Glomerular endothelial cell (primary cell): ENCODE data around the gene SYT9. TPM values are rescaled to one million over a fixed set of nuclear protein-coding genes. Genes with fewer than 3 reads are reported as not detected.
"Not testable (repeated sequence)": the region's sequence is repeated elsewhere in the genome, so short reads cannot be mapped to it uniquely, and the experiment has no call there.

ENCODE experiments used
- DNase-seq: peaks from one replicate; pipeline ENCODE4 v3.0.0-alpha.2; 2011; ENCODE audit warnings: low read depth, low spot score; ENCODE audit errors: extremely low read depth
- total RNA-seq: library from RNA; depleted of rRNA; stranded (reverse); fragments of >200 nt; gene quantifications from 2 replicates; pipeline ENCODE4 v1.2.3, GENCODE V29; 2015

SYT9 gene
- total RNA-seq, 1 donor from 2014 or later: not detected

DNA sequence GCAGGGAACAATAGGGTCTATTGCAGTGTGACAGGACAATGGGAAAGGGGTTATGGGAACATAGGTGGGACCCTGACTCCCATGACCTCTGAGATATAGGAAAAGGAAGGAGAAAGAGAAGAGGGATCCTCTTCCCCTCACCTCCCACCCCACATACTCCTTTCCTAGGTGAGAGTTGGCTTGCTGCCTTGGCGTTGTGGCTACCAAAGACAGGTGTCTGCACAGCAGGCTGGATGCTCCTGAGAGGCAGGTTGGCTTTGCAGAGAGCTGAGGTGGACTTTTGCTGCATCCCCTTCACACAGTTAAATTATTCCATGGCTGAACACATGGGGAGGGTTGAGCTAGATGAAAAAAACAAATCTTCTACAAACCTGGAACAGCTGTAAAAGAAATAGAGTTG lies 80.7 kb downstream of the SYT9 start:
- DNase-seq: no peak

DNA sequence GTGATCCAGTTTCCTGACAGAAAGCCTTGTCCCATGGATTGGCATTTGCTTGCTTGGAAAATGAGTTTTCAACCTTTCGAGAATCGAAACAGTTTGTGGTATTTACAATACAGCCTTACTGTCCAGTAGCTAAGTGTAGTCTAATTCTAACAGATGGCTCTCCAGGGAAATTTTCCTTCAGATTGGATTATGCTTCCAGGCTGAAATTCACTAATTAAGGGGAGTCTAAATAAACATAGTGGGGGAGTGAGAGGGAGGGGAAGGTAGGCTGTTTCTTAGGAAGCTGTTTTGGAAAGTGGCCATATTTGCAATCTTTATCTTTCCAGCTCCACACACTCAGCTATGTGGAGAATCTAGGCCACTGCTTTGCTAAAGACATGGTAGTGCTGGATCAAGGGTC lies 81.3 kb downstream of the SYT9 start:
- DNase-seq: no peak

DNA sequence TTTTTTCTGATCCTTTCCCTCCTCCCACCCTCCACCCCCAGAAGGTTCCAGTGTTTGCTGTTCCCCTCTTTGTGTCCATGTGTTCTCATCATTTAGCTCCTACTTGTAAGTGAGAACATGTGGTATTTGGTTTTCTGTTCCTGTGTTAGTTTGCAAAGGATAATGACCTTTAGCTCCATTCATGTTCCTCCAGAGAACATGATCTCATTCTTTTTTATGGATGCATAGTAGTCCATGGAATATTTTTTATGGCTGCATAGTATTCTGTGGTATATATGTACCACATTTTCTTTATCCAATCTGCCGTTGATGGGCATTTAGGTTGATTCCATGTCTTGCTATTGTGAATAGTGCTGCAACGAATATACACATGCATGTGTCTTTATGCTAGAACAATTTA lies 83.7 kb downstream of the SYT9 start:
- DNase-seq: not testable (repeated sequence)

DNA sequence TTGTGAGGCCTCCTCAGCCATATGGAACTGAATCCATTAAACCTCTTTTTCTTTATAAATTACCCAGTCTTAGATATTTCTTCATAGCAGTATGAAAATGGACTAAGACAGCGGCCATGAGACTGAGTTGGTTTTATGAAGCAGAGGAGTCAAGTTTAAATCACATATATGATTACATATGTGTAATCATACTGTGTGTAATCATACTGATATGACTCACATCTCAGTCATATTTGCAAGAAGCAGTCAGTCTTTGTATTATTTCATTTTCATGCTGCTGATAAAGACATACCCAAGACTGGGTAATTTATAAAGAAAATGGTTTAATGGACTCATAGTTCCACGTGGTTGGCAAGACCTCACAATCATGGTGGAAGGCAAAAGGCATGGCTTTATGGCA lies 89.8 kb downstream of the SYT9 start:
- no peak for DNase-seq

DNA sequence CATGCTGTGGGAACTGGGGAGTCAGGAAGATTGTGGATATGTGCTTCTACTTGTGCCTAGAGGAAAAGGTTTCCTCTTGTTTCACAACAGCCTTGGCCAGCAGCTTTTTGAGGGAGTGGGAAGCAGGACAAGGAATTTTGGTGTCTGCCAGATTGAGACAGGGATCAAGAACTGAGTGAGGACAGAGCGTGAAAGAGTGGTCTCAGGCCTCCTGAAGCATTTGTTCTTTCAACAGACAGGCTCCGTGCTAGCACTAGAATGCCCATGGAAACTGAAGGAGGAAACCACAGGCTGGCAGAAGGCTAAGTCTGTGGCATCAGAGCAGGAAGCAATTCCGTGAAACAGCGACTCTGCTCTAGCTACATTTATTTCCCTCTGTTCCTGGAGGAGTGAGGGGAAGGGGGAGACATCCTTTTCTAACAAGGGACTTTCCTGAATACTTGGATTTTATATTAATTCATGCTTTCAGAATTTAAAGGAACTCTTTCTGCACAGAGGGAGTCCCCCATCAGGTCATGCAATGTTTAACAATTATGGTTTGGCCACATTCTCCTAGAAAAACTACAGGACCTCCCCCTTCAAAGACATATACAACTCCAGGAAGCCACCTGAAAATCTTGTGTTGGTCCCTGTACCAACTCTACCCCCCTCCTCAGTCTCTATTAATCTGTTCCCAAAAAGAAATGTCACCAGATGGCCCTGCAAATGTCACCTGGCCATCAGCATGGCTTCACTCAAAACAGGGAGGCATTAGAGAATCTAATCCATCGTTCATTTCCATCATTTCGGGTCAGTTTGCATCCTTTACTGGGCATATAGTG lies 96.1 kb downstream of the SYT9 start:
- DNase-seq: no peak

DNA sequence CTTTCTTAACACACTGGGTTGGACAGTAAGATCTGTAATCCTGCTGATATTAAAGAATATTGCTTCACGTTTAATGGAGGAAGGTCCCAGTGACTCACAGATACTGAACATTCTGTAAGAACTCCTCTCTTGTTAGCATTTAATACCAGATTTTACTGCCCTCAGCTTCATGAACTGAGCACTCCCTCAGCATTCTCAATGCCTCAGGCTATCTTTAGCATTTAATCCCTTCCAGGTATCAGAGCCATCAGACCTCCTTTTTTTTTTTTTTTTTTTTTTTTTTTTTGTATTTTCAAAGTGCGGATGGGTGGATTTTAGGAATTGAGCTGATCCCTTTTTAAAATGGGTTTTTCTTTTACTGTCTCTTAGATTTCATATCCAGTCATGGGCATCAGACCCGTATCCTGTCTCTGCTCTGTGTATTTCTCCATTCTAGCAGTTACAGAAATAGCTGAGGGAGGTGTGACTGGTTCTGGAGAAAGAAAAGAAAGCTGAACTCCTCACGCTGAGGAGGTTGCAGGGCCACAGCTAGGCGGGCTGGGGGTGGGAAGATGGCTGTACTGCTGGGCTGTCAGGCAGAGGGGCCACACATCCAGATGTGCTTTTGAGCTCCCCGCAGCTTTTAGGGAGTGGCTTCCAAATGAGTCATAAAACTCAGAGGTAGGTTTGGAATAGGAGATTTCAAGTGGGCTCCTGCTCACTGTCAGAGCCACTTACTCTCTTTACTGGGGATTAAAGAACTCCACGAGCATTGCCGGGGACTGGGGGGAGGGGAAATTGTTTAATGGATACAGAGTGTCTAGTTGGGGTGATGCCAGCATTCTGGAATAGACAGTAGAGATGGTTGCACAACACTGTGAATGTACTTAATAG lies 97.0 kb downstream of the SYT9 start:
- DNase-seq: no peak

DNA sequence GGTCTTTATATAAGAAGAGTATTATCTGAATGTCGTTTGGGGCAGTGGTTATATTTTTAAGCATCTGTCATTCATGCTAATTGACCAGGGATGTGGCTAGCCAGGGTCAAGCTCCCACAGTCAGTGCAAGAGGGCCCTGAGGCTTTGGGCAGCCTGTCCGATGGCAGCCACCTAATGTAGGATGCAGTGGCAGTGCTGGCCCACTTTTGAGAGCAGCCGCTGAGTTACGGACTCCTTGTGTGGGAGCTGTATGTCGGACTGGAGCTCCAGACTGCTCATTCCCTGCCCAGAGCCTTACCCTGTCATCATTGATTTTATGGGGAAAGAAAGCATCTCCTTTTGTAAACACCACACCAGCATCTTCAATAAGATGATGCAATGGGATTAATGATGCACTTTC lies 99.5 kb downstream of the SYT9 start:
- no peak for DNase-seq

DNA sequence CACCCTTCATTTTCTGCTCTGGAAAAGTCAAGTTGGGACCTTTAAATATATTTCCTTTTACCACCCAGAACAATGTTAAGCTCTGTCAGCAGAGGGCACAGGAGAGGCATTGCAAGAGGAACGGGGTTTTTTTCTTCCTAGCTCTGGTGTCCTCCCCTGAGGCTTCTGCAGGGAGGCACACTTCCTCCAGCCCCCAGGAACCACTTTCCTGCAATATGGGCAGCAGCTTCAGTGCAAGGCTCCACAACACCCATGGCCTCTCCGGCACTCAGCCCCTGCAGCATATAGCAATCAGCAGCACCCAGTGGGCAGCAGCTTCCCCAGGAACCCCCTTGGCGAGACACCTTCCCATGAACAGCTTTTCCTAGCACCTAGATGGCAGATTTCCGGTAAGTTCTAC lies 101.4 kb downstream of the SYT9 start:
- DNase-seq: no peak

DNA sequence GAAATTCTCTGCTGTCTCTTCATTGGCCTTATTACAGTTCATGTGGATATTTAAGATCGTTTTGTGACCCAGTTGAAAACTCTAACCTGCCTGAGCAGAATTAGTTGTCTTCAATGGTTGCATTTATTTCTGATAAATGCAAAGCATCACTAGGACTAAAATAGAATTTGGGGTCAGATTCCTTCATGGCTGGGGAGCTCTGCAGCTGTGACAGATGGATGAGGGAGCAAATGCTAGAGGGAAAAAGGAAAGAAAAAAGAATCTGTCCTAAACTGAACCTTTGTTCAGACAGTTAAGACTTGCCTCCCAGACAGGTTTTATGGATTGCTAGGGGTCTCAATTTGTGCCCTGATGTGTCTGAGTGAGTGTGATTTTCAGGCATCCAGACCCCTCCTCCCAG lies 113.0 kb downstream of the SYT9 start:
- no peak for DNase-seq

DNA sequence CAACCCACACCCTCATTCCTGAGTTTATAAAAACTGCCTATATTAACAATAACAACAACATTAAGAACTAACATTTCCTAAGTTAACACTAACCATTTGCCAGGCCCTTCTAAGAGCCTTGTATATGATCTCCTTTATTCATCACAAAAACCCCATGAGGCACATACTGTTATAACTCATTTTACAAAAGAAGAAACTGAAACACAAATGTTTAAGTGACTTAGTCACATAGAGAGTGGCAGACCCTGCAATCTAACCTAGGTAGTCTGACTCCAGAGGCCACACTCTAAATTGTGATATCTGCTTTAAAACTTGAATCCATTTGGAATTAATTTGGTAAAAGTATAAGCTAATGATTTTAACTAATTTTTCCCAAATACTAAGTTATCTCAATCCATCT lies 116.1 kb downstream of the SYT9 start:
- DNase-seq: no peak

DNA sequence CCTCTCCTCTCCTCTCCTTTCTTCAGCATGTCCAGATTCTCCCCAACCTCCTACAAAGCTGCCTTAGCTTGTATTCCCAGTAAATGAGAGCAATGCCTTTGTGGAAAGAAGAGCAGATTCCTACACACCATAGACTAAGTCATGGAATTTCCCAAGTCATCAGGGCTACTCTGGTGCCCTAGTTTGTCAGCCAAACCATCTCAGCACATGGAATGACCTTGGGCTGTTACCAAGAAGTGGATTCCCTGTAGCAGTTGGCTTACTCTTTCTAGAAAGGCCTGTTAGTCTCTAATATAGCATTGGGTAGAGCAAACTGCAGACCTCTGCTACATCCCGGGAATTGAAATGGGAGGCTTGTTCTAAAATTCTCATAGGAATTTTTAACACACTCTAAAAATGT lies 124.7 kb downstream of the SYT9 start:
- DNase-seq: no peak

DNA sequence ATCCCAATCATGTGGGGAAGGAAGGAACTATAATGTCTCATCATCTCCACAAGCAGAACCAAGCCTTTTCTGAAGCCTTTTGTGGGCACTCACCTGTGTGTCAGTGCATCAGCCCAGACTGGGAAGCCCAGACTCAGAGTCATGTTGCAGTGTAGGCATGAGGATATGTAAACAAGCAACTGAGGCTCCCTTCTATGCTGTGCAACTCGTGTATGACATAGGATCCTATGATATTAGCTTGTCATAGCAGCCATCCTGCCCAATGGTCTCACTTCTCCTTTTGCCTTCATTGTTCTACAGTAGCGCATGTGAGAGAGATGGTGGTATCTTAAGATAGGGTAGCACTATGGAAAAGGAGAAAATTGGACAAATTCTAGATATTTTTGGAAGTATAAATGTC lies 130.2 kb downstream of the SYT9 start:
- DNase-seq: no peak

DNA sequence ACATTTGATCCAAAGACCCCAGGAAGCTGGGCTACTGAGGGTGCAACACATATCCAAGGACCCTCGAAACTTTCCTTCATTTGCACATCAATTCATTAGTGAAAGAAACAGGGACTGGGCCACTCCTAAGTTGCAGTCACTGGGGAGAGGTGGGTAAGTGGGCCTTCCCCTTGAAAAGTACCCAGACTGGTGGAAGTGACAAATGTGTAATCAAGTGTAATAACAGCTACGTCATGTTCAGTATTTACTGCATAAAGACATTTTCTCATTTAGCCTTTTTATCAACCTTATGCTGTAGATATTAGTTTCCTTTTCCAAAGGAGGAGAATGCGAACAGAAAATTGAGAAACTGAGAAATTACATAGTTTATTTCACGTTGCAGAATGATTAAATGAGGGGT lies 131.7 kb downstream of the SYT9 start:
- DNase-seq: no peak

DNA sequence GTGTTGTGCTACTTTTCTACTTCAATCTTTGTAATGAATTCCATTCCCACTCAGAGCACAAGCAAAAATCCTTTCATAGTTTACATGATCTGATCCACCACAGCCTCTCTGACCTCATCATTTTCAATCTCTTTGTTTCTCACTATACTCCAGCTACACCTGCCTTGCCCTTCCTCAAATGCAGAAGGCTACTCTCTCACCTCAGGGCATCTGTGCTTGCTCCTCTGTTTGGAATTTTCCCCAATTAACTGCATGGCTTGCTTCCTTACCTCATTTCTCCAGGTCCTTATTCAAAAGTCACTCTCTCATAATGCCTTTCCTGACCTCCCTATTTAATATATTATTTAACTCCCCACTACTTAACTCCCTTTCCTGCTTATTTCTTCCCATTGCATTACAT lies 133.0 kb downstream of the SYT9 start:
- no peak for DNase-seq

DNA sequence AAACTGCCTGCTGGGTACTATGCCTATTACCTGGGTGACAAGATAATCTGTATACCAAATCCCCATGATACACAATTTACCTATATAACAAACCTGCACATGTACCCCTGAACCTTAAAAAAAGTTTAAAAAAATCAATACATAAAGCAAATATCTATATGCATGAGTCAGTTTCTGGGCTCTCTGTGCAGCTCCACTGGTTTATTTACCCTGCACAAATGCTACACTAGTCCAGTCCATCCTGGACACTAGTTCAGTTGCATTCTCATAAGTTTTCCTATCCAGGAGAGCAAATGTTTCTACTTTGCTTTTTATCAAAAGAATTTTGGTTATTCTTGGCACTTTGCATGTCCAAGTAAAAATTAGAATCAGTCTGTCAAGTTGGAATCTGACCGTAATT lies 133.8 kb downstream of the SYT9 start:
- no peak for DNase-seq

DNA sequence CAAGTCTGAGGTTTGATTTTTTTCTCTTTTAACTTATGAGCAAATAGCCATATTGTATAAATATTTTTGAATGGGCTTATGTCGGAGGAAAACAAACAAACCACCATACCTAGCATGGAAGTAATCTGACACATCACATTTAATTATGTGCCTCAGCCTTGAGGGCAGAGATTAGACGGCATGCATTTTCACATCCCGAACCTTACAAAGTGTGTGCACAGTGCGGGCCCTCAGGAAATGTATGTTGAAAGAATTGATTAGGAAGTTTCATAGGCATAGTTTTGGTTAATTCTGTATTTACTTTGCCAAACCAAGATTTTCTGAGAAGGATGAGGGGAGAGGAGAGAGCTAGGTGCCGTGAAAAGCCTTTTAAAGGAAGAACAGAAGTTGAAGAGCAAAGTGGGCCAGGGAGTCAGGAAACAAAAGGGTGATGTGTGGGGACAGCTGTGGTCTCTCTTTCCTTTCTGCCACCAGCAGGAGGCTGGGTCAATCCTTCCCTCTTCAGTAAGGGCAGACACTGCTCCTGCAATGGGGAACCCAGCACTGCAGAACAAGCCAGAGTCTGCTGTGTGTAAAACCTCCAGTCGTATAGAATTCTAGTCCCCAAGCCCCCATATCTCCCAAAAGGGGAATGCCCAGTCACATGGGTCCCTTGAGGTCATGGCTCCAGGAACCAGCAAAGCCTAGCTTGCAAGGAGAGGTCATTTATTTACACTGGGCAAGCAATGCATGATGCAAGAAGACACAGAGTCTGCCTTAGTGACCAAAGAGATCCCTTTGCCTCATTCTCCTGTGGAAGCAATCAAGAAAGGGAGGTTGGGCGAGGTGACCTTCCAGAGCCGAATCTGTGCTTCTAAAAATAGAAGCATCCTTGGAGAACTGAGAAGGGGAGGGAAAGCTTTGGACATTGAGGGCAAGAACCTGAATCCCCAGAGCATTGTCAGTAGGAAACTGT lies 162.5 kb downstream of the SYT9 start:
- DNase-seq: no peak

DNA sequence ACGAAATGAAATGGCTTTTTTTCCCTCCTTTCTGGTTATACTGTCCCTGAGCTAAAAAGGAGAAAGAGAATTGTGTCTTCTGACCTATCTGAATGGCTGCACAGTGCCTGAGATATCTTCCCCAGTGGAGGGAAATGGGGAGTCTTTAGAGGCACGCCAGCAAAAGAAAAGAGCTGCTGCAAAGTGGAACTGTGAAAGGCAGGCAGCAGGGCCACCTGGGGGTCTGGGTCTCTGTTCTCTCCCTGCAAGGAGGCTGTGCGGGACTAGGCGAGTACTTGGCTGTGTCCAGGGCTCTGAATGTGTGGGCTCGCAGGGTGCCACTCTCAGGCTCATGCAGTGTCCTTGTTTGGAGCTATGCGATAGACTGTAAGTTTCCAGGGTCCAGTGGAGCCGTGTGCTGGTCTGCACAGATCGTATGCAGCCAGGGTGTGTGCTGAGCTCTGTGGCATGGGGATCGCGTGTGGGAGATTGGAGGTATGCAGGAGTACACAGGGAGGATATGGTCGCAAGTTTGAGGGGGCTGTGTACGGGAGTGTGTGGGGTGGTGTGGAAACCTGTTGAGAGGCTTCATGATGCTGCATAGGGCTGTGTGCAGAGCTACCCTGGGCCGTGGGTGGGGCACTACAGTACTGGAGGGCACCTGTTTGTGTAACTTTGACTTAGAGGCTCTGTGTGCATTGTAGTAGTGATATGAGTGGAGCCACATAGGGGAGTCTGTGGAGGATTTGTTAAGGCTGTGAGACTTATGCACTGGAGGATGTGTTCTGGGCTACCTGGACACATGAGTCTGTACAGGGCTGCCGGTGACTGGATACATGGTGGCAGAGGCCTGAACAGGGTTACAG lies 163.5 kb downstream of the SYT9 start:
- no peak for DNase-seq

DNA sequence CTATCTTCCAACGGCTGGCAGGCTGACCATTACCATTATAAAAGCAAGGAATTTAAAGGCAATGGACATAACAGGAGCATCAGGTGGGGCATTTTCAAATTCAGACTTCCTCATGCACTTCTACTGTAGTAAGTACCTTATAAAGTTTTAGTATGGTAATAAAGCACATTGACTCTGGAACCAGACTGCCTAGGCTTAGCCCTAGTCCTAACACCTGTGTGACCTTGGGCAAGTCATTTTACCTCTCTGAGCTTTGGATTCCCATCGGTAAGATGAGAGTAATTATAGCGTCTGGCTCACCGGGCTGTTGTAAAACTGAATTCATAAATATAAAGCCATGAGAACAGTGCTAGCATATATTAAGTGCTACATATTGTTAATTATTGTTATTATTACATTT lies 164.4 kb downstream of the SYT9 start:
- no peak for DNase-seq

DNA sequence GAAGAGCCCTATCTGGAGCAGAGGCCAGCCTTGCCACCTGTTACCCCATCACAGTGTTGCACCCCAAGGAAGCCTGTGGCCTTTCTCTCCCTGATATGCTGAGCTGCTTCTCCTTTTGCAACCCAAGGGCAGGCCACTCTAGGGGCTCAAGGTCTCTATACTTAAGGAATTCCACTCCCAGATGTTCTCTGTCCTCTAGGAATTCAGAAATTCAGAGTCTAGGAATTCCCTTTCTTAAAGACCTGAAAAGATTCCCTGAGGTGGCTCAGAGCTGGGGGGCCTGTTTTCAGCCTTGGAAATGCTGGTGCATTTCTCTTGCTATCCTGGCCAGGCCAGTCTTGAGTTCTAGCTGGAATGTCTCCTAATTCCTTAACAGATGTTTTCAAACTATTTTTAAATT lies 165.6 kb downstream of the SYT9 start:
- no peak for DNase-seq

DNA sequence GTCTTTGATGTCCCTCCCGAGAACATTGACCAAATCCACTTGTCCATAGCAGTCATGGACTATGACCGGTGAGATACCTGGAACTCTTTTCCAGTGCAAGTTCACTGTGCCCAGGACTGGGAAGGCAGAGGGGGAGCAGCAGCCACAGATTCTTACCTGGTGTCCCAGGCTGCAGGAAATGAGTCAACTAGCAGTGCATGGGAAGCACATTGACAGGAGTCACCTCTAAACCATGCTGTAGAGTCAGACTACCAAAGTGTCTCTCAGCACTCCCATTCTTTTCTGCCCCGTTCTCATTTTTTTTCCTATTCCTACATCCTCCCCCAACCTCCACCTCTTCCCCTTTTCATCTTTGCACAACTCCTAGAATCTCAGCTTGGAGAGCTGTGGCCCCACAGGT lies 166.4 kb downstream of the SYT9 start:
- DNase-seq: no peak
